Stomach smooth muscle (tissue), 2 donors: ENCODE measurements around the gene ABHD6.
"Not testable (repeated sequence)": the region's sequence is repeated elsewhere in the genome, so short reads cannot be mapped to it uniquely, and the experiment has no call there.

Source experiments
- H3K27ac ChIP-seq: one replicate; pipeline ENCODE4 v1.7.0; 2013; ENCODE audit warnings: mild to moderate bottlenecking, low read length, inconsistent platforms
- H3K27me3 ChIP-seq, 2 donors: one replicate each; pipeline ENCODE4 v1.7.0; 2013; ENCODE audit warnings: low read length in 2 of 2; ENCODE audit not compliant: insufficient read depth in 2 of 2, control insufficient read depth in 1 of 2
- H3K36me3 ChIP-seq, 2 donors: one replicate each; pipeline ENCODE4 v1.7.0; 2013; ENCODE audit warnings: low read length in 2 of 2; ENCODE audit not compliant: control insufficient read depth in 2 of 2, insufficient read depth in 2 of 2
- H3K4me1 ChIP-seq: one replicate; pipeline ENCODE4 v1.7.0; 2013; ENCODE audit warnings: low read length; ENCODE audit not compliant: control insufficient read depth, insufficient read depth
- H3K4me3 ChIP-seq, 2 donors: one replicate each; pipeline ENCODE4 v1.7.0; 2013; ENCODE audit warnings: low read length in 2 of 2
- H3K9ac ChIP-seq, 2 donors: one replicate each; pipeline ENCODE4 v1.7.0; 2013; ENCODE audit warnings: low read length in 2 of 2, mild to moderate bottlenecking in 1 of 2
- H3K9me3 ChIP-seq, 2 donors: one replicate each; pipeline ENCODE4 v1.7.0; 2013; ENCODE audit warnings: low read length in 2 of 2; ENCODE audit not compliant: control insufficient read depth in 2 of 2
- donor health status: healthy.
- donor health status: Pancreatic carcinoma.

The ABHD6 gene

GRCh38 chr3:58209933-58210332, 27.7 kb upstream of the ABHD6 start:
- Histone ChIP-seq H3K4me3 (no peak overlapping the region), H3K9ac (no peak overlapping the region), H3K4me1 (no peaks in the 10 kb centered on the region), H3K36me3 (no peaks in the 10 kb centered on the region), H3K27ac (no peak overlapping the region), H3K9me3 (no peaks in the 10 kb centered on the region), H3K27me3 (no peaks in the 10 kb centered on the region)

- Histone ChIP-seq H3K27ac (no peak within 1 kb of the TSS), H3K36me3 (no peaks in the 10 kb centered on the region), H3K27me3 (no peaks in the 10 kb centered on the region), H3K9me3 (no peaks in the 10 kb centered on the region), H3K4me3 (no peak within 1 kb of the TSS), H3K9ac (no peak within 1 kb of the TSS), H3K4me1 (no peaks in the 10 kb centered on the region)
Observed at GRCh38 chr3:58210761-58211460, 26.7 kb upstream of the ABHD6 start, which contains the start of gene DNASE1L3. Gene DNASE1L3, minus strand, starts transcription at chr3:58210972. Its CDS starts 66 bp downstream, at chr3:58210906.

- Histone ChIP-seq H3K4me3 (no peak overlapping the region), H3K36me3 (no peaks in the 10 kb centered on the region), H3K4me1 (no peaks in the 10 kb centered on the region), H3K27ac (no peak overlapping the region), H3K9me3 (no peaks in the 10 kb centered on the region), H3K27me3 (no peaks in the 10 kb centered on the region), H3K9ac (no peak overlapping the region)
Observed at GRCh38 chr3:58214484-58215316, 22.9 kb upstream of the ABHD6 start.

GRCh38 chr3:58215317-58216025, 22.1 kb upstream of the ABHD6 start:
- Histone ChIP-seq H3K4me1 (no peaks in the 10 kb centered on the region), H3K27ac (no peak overlapping the region), H3K9me3 (no peaks in the 10 kb centered on the region), H3K9ac (no peak overlapping the region), H3K4me3 (no peak overlapping the region), H3K36me3 (no peaks in the 10 kb centered on the region), H3K27me3 (no peaks in the 10 kb centered on the region)

GRCh38 chr3:58216496-58217195, 20.9 kb upstream of the ABHD6 start:
- H3K36me3 ChIP-seq: no peaks in the 10 kb centered on the region
- no peak overlapping the region for H3K9ac ChIP-seq
- H3K27me3 ChIP-seq: no peaks in the 10 kb centered on the region
- H3K4me3 ChIP-seq: no peak overlapping the region
- no peaks in the 10 kb centered on the region for H3K4me1 ChIP-seq
- H3K9me3 ChIP-seq: no peaks in the 10 kb centered on the region
- no peak overlapping the region for H3K27ac ChIP-seq

- H3K9ac ChIP-seq: no peak overlapping the region
Observed at GRCh38 chr3:58217209-58217811, 20.3 kb upstream of the ABHD6 start.

GRCh38 chr3:58218904-58219303, 18.7 kb upstream of the ABHD6 start:
- Histone ChIP-seq H3K9ac (no peak overlapping the region), H3K4me3 (no peak overlapping the region), H3K4me1 (no peaks in the 10 kb centered on the region), H3K27me3 (no peaks in the 10 kb centered on the region), H3K9me3 (no peaks in the 10 kb centered on the region), H3K36me3 (no peaks in the 10 kb centered on the region), H3K27ac (no peak overlapping the region)

More at GRCh38 chr3:58217209-58217811, 20.3 kb upstream of the ABHD6 start:
- H3K4me3 ChIP-seq: no peak overlapping the region
- no peak overlapping the region for H3K27ac ChIP-seq
- H3K4me1 ChIP-seq: no peaks in the 10 kb centered on the region
- H3K36me3 ChIP-seq: no peaks in the 10 kb centered on the region
- H3K9me3 ChIP-seq: no peaks in the 10 kb centered on the region
- no peaks in the 10 kb centered on the region for H3K27me3 ChIP-seq

- no peaks in the 10 kb centered on the region for H3K36me3 ChIP-seq
- H3K9me3 ChIP-seq: no peaks in the 10 kb centered on the region
- H3K9ac ChIP-seq: no peak overlapping the region
- H3K27ac ChIP-seq: no peak overlapping the region
- H3K4me3 ChIP-seq: no peak overlapping the region
- H3K4me1 ChIP-seq: no peaks in the 10 kb centered on the region
- no peaks in the 10 kb centered on the region for H3K27me3 ChIP-seq
Observed at GRCh38 chr3:58222161-58222724, 15.3 kb upstream of the ABHD6 start.

GRCh38 chr3:58223855-58224254, 13.7 kb upstream of the ABHD6 start:
- no peaks in the 10 kb centered on the region for H3K4me1 ChIP-seq
- no peaks in the 10 kb centered on the region for H3K9me3 ChIP-seq
- no peak overlapping the region for H3K27ac ChIP-seq
- H3K9ac ChIP-seq: no peak overlapping the region
- no peaks in the 10 kb centered on the region for H3K27me3 ChIP-seq
- H3K36me3 ChIP-seq: no peaks in the 10 kb centered on the region
- no peak overlapping the region for H3K4me3 ChIP-seq

GRCh38 chr3:58227933-58228332, 9.7 kb upstream of the ABHD6 start:
- not testable (repeated sequence) for H3K9ac ChIP-seq, H3K27ac ChIP-seq, H3K4me3 ChIP-seq, H3K36me3 ChIP-seq, H3K4me1 ChIP-seq, H3K27me3 ChIP-seq, H3K9me3 ChIP-seq
